HepG2 (cell line): ENCODE measurements around the gene C5AR2. TPM values are rescaled to one million over a fixed set of nuclear protein-coding genes. Genes with fewer than 3 reads are reported as not detected.

Experiments used
- ATAC-seq: fragments of 200-7000 bp; cut with Tn5 transposase; 3 replicates; pipeline ENCODE4 v1.9.1; 2020; ENCODE audit warnings: mild to moderate bottlenecking, moderate library complexity
- BruUV-seq: library from RNA; stranded (reverse); fragments of 400-500 nt; replicated peaks from 2 replicates; lab custom pipeline; 2021; lab: Mats Ljungman, UMichigan
- CTCF ChIA-PET: fragments of 300-600 bp; formaldehyde crosslinking; extraction: SDS; loops from one replicate; lab custom pipeline; 2021; ENCODE audit warnings: low total read pairs, inconsistent platforms, low intra/inter-chr PET ratio; lab: Yijun Ruan, JAX
- POLR2A ChIA-PET: fragments of 350-600 bp; sonication (Branson Sonifier 250); formaldehyde crosslinking; loops from one replicate; lab custom pipeline; 2020; ENCODE audit warnings: antibody characterized with exemption, inconsistent platforms; lab: Yijun Ruan, JAX
- DNase-seq: peaks from one replicate; pipeline ENCODE4 v3.0.0-alpha.2; 2015; ENCODE audit warnings: low spot score
- FAIRE-seq: peaks from 3 replicates; lab custom pipeline; 2011; peaks lifted over from hg19 to GRCh38; lab: Jason Lieb, UNC
- H2AFZ ChIP-seq: one replicate; pipeline ENCODE4 v1.6.1; 2011; ENCODE audit warnings: low read length, inconsistent platforms
- H3K27ac ChIP-seq: fragments of 300-600 bp; 3 replicates; pipeline ENCODE4 v1.8.0; 2011; ENCODE audit warnings: mixed run types, mild to moderate bottlenecking, mixed read lengths, low read length, inconsistent platforms; ENCODE audit not compliant: insufficient read depth; ENCODE audit errors: extremely low read length
- H3K27me3 ChIP-seq, 2 experiments: fragments of 200-600 bp in 1 of 2; 2 replicates in 1 of 2; 3 replicates in 1 of 2; pipeline versions ENCODE4 v1.6.0 to v1.8.0; 2011; ENCODE audit warnings: low read length in 2 of 2, mild to moderate bottlenecking in 2 of 2, moderate library complexity in 2 of 2, inconsistent platforms in 1 of 2; ENCODE audit not compliant: insufficient read depth in 2 of 2, control insufficient read depth in 1 of 2
- H3K36me3 ChIP-seq, 2 experiments: fragments of 200-600 bp in 1 of 2; replicated peaks in 1 of 2; 2 replicates in 1 of 2; 3 replicates in 1 of 2; pipeline versions ENCODE4 v1.5.1 to v1.8.0; 2011; ENCODE audit warnings: low read length in 2 of 2, inconsistent platforms in 1 of 2; ENCODE audit not compliant: insufficient read depth in 2 of 2, control insufficient read depth in 1 of 2
- H3K4me1 ChIP-seq: 2 replicates; pipeline ENCODE4 v1.5.1; 2012; ENCODE audit warnings: low read length, inconsistent platforms; ENCODE audit not compliant: insufficient read depth
- H3K4me2 ChIP-seq: 2 replicates; pipeline ENCODE4 v1.6.0; 2011; ENCODE audit warnings: low read depth, low read length, inconsistent platforms
- H3K4me3 ChIP-seq, 3 experiments: fragments of 200-600 bp in 1 of 3; sonication (generic), shearing (Covaris generic) in 1 of 3; replicated peaks in 1 of 3; 2 replicates each; pipeline ENCODE4 v1.5.1; 2011 to 2016; ENCODE audit warnings: low read length in 3 of 3, inconsistent platforms in 2 of 3, low read depth in 2 of 3, mild to moderate bottlenecking in 2 of 3, control low read depth in 1 of 3, mixed read lengths in 1 of 3; ENCODE audit not compliant: insufficient read depth in 1 of 3
- H3K79me2 ChIP-seq: one replicate; pipeline ENCODE4 v1.6.1; 2011; ENCODE audit warnings: low read length, inconsistent platforms; ENCODE audit not compliant: insufficient read depth
- H3K9ac ChIP-seq: 2 replicates; pipeline ENCODE4 v1.6.0; 2011; ENCODE audit warnings: mild to moderate bottlenecking, low read depth, low read length, inconsistent platforms; ENCODE audit not compliant: insufficient read depth
- H3K9me3 ChIP-seq: 2 replicates; pipeline ENCODE4 v1.5.1; 2012; ENCODE audit warnings: mild to moderate bottlenecking, low read length
- H4K20me1 ChIP-seq: 2 replicates; pipeline ENCODE4 v1.6.0; 2011; ENCODE audit warnings: inconsistent platforms, mild to moderate bottlenecking, low read length, moderate library complexity; ENCODE audit not compliant: insufficient read depth
- CTCF ChIP-seq: sonication (generic); formaldehyde crosslinking; IDR thresholded peaks from 2 replicates; pipeline ENCODE4 v1.5.0; 2020; ENCODE audit warnings: mild to moderate bottlenecking, missing genetic modification reagents, moderate library complexity
- PBX2 ChIP-seq: IDR thresholded peaks from 2 replicates; pipeline ENCODE4 v1.6.1; 2016; ENCODE audit warnings: control low read depth
- SMC3 ChIP-seq: IDR thresholded peaks from 2 replicates; pipeline ENCODE4 v1.6.1; 2011; ENCODE audit warnings: low read length, improper control_type of control experiment
- STAG1 ChIP-seq: sonication (generic); formaldehyde crosslinking; IDR thresholded peaks from 2 replicates; pipeline ENCODE4 v1.4.0; 2020; ENCODE audit warnings: missing genetic modification reagents
- XRCC5 ChIP-seq: fragments of 200-400 bp; formaldehyde crosslinking; optimal IDR thresholded peaks from 2 replicates; pipeline ENCODE3; 2017; ENCODE audit warnings: mild to moderate bottlenecking, low read length
- ZMYM4 ChIP-seq: sonication (generic); formaldehyde crosslinking; IDR thresholded peaks from 2 replicates; pipeline ENCODE4 v1.8.1; 2023; ENCODE audit warnings: mild to moderate bottlenecking, missing genetic modification reagents
- ZNF776 ChIP-seq: sonication (generic); formaldehyde crosslinking; IDR thresholded peaks from 2 replicates; pipeline ENCODE4 v1.4.0; 2020; ENCODE audit warnings: mild to moderate bottlenecking, missing genetic modification reagents
- WGBS: methylation state at CpG from one replicate; pipeline ENCODE4 v1.1.6; 2017; ENCODE audit warnings: low lambda C conversion rate; 5-methylcytosine and 5-hydroxymethylcytosine counted together
- in situ Hi-C: cut with HindIII; loops from 2 replicates; pipeline ENCODE4 v1.10.0; 2017; ENCODE audit warnings: low pct_unique_long_range_greater_than_20kb; ENCODE audit not compliant: extremely low pct_ligation_motif_present
- intact Hi-C: fragments of 100-400 bp; cut with micrococcal nuclease; formaldehyde crosslinking; loops from one replicate; pipeline ENCODE4 v1.10.0; 2022; ENCODE audit not compliant: unreplicated experiment
- polyA plus RNA-seq, 8 experiments: library from polyadenylated mRNA; depleted of rRNA in 3 of 8; stranded (reverse) in 7 of 8; unstranded in 1 of 8; fragments of >200 nt; fragmentation: Illumina TruSeq in 4 of 8; extraction: Trizol in 4 of 8; gene quantifications; 2 replicates each; pipeline versions ENCODE4 v1.2.1 to v1.2.3, GENCODE V29; 2011 to 2016; ENCODE audit warnings: low read depth in 4 of 8, missing spikeins in 1 of 8, mixed read lengths in 1 of 8; ENCODE audit not compliant: insufficient read depth in 1 of 8
- total RNA-seq, 5 experiments: library from RNA; depleted of rRNA; stranded (reverse); fragments of >200 nt; fragmentation: Illumina TruSeq; extraction: Trizol; gene quantifications; 2 replicates each; pipeline ENCODE4 v1.2.3, GENCODE V29; 2016; ENCODE audit warnings: low read depth in 1 of 5
- TF ChIP-seq, protein P1 (sequence below): sonication (generic); formaldehyde crosslinking; IDR thresholded peaks from 2 replicates; pipeline ENCODE4 v1.4.0; 2020; ENCODE audit warnings: missing genetic modification reagents

The C5AR2 gene
- total and polyA plus RNA-seq, 2 of the 13 experiments (the other 11 are each of a cell fraction or from before 2014, with no cell fraction given), result 0.09 to 0.24 TPM

DNA sequence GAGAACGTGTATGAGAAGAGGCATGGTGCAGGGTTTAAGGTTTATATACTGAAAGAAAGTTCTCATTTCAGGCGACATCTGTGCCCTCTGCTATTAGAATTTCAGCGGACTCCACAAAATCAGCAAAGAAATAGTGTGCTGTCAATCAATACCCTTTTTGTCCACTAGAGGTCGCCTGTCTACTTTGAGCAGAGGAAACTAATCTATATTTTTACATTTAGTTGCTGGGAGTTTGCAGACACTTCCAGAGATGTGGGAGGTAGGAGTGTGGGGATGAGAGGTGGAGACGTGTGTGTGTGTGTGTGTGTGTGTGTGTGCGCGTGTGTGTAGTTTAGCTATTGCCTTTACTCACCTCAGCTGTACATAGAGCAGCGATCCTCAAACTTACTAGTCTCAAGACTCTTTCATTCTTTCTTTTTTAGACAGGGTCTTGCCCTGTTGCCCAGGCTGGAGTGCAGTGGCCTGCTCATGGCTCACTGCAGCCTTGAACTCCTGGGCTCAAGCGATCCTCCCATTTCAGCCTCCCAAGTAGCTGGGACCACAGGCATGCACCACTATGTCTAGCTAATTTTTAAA lies 47.6 kb upstream of the C5AR2 start:
- Histone ChIP-seq H3K9me3 (no peaks in the 10 kb centered on the region), H3K27ac (no peak overlapping the region), H3K79me2 (no peaks in the 10 kb centered on the region), H3K4me1 (peaks cover 11% of the 10 kb centered on the region), H3K36me3 (no peaks in the 10 kb centered on the region), H3K27me3 (no peaks in the 10 kb centered on the region), H3K4me2 (no peak overlapping the region), H2AFZ (no peak overlapping the region), H4K20me1 (no peaks in the 10 kb centered on the region), H3K4me3 (no peak overlapping the region), H3K9ac (no peak overlapping the region)
- intact Hi-C loops (no loop called here), in situ Hi-C loops (no loop called here)
- no TSS peak for BruUV-seq
- peak; percentile 74 for TF ChIP-seq PBX2 (CRISPR knock-in tag)
- TF ChIP-seq STAG1 (CRISPR knock-in tag), result peak; percentile 58
- peak; percentile 75 for TF ChIP-seq CTCF (CRISPR knock-in tag)
- peak; percentile 77 for TF ChIP-seq SMC3
- TF ChIP-seq, protein P1, sequence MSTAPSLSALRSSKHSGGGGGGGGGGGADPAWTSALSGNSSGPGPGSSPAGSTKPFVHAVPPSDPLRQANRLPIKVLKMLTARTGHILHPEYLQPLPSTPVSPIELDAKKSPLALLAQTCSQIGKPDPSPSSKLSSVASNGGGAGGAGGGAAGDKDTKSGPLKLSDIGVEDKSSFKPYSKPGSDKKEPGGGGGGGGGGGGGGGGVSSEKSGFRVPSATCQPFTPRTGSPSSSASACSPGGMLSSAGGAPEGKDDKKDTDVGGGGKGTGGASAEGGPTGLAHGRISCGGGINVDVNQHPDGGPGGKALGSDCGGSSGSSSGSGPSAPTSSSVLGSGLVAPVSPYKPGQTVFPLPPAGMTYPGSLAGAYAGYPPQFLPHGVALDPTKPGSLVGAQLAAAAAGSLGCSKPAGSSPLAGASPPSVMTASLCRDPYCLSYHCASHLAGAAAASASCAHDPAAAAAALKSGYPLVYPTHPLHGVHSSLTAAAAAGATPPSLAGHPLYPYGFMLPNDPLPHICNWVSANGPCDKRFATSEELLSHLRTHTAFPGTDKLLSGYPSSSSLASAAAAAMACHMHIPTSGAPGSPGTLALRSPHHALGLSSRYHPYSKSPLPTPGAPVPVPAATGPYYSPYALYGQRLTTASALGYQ (CRISPR knock-in tag), result no peak
- peak; percentile 20 for TF ChIP-seq XRCC5
- TF ChIP-seq ZMYM4 (CRISPR knock-in tag), result no peak
- no peak for TF ChIP-seq ZNF776 (CRISPR knock-in tag)
- ATAC-seq (peak; percentile 60; the same call in 2 of the 3 replicates), FAIRE-seq (peak; percentile 60), DNase-seq (peak; percentile 53)
- 25% methylated on average over 9 of the region's 9 CpGs for WGBS
- ChIA-PET CTCF (interaction anchor here (1.1 to 2.8 kb wide), 3 partner anchors 107 to 143 kb away, joined by 3 to 15 read pairs (median 4); no protein-coding TSS in a partner anchor), POLR2A (no interaction called here)
